Astrocyte of the cerebellum (primary cell): Measurements from ENCODE around the gene MAGEA4.
A peak's percentile ranks its signal among the peaks of the same experiment; 100 is the strongest.
"Not testable (repeated sequence)": the region's sequence is repeated elsewhere in the genome, so short reads cannot be mapped to it uniquely, and the experiment has no call there.

Source experiments
- DNase-seq: peaks from one replicate; pipeline ENCODE4 v3.0.0-alpha.2; 2011; ENCODE audit warnings: low read depth
- H3K4me3 ChIP-seq: 2 replicates; pipeline ENCODE4 v1.5.1; 2011; ENCODE audit warnings: mild to moderate bottlenecking, low read depth, low read length, moderate library complexity
- in situ Hi-C: cut with HindIII; loops from 2 replicates; pipeline ENCODE4 v1.10.0; 2017; ENCODE audit warnings: low sequenced_read_pairs
- TF ChIP-seq, protein P1 (sequence below): IDR thresholded peaks from 2 replicates; pipeline ENCODE4 v1.5.1; 2012; ENCODE audit warnings: low read length, low read depth, moderate library complexity, mild to moderate bottlenecking; ENCODE audit errors: missing control alignments

Gene MAGEA4

DNA sequence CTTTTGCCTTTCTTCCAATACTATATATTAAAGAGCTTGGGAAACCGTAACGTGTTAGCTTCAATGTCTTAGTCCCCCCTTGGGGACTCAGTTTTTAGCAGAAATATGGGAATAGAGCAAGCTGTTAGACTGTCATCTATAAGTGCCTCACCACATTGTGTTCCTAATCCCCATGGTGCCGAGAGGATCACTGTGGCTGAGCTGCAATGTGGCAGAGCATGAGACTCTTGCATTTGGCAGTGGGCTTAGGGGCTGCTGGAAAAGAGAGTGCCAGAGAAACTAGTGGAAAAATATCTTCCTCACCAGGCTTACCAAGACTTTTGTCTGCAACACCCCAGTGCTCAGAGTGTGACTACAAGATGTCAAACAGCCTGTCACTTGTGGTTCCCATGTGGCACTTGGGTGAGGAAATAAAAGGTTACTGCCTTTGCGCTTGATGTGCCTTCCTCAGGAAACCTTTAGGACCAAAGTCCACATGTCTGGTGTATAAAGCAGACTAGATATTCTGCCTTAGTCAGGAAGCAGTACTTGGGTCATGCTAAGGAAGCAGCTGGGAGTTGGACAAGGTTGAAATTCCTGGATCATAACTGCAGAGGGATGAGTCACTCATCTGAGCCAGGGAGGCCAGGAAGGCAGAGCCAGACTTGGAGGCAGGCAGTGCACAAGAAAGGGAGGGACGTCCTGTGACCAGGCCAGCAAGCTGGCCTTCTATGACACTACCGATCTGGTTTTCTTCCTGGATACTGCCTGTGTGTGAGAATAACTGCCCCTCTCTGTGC, 9.7 kb upstream of the MAGEA4 start:
- DNase-seq = peak; percentile 62
- in situ Hi-C loops = no loop called here
- TF ChIP-seq, protein P1, sequence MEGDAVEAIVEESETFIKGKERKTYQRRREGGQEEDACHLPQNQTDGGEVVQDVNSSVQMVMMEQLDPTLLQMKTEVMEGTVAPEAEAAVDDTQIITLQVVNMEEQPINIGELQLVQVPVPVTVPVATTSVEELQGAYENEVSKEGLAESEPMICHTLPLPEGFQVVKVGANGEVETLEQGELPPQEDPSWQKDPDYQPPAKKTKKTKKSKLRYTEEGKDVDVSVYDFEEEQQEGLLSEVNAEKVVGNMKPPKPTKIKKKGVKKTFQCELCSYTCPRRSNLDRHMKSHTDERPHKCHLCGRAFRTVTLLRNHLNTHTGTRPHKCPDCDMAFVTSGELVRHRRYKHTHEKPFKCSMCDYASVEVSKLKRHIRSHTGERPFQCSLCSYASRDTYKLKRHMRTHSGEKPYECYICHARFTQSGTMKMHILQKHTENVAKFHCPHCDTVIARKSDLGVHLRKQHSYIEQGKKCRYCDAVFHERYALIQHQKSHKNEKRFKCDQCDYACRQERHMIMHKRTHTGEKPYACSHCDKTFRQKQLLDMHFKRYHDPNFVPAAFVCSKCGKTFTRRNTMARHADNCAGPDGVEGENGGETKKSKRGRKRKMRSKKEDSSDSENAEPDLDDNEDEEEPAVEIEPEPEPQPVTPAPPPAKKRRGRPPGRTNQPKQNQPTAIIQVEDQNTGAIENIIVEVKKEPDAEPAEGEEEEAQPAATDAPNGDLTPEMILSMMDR = no peak
- no peak overlapping the region for H3K4me3 ChIP-seq

DNA sequence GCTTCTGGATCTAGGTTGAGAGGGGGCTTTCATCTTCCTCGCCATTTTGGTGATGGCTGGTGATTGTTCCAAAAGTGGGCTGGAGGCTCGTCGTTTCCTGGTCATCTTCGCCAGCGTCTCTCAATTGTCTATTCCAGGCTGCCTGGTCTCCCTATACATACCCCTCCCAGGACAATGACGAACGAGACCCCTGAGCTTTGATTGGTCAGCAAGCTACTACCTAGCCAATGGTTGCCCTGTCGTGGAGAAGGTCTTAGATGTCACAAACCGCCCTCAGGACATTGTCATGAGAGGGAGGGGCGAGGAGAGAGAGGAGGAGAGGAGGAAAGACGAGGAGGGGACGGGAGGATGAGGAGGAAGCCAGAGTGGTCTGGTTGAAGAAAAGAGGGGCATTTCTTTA, 7.7 kb upstream of the MAGEA4 start:
- in situ Hi-C loops = no loop called here
- TF ChIP-seq, protein P1 = no peak
- H3K4me3 ChIP-seq = no peak overlapping the region
- no peak for DNase-seq

DNA sequence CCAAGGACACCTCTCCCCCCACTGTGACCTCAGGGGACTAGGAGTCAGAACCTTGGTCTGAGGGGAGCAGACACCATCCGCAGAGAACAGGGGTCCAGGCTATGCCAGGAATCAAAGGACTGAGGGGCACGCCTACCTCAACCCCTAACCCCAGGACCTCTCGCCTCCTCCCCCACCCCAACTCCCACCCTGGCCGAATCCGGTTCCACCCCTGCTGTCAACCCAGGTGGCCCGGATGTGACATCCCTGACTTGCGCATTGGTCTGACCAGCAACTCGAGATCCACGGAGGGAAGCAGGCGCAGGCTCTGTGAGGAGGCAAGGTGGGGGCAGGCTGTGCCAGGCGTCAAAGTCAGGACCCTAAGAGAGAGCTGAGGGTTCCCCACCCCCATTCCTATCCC, 468 bp upstream of the MAGEA4 start:
- in situ Hi-C loops = no loop called here
- TF ChIP-seq, protein P1 = no peak
- DNase-seq = no peak
- H3K4me3 ChIP-seq = no peak overlapping the region

DNA sequence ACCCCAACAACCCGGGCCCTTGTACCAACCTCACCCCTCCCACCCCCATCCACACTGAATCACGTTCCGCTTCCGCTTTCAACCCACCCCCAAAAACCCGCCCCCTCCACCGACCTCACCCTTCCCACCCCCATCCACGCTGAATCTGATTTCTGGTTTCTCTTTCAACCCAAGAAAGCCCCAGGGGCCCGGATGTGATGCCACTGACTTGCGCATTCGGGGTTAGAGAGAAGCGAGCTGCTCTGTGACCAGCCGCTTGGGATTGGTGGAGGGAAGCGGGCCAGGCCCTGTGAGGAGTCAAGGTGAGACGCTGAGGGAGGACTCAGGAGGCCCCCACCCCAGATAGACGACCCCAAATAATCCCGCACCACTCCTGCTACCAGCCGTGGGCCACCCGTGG, 6.0 kb downstream of the MAGEA4 start:
- DNase-seq, in situ Hi-C loops, H3K4me3 ChIP-seq: not testable (repeated sequence)

DNA sequence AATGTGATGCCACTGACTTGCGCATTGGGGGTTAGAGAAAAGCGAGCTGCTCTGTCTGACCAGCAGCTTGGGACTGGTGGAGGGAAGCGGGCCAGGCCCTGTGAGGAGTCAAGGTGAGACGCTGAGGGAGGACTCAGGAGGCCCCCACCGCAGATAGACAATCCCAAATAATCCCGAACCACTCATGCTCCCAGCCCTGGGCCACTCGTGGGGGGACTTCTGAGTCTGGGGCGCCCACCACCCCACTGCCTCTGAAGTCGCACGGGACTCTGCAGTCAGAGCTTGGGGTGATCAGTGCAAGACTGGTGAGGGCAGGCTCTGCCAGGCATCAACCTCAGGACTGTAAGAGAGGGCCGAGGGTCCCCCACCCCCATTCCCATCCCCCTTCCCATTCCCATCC, 6.9 kb downstream of the MAGEA4 start:
- in situ Hi-C loops = no loop called here
- no peak overlapping the region for H3K4me3 ChIP-seq
- TF ChIP-seq, protein P1 = no peak
- DNase-seq = no peak

DNA sequence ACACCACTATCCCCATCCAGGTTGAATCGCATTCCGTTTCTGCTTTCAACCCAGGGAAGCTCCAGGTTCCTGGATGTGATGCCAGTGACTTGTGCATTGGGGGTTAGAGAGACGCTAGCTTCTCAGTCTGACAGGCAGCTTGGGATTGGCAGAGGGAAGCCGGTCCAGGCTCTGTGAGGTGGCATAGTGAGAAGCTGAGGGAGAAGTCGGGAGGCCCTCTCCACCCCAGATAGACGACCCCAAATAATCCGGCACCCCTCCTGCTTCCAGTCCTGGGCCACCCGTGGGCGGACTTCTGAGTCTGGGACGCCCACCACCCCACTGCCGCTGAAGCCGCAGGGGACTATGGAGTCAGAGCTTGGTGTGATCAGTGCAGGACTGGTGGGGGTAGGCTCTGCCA, 7.4 kb downstream of the MAGEA4 start:
- in situ Hi-C loops = no loop called here
- TF ChIP-seq, protein P1 = no peak
- H3K4me3 ChIP-seq = no peak overlapping the region
- no peak for DNase-seq

DNA sequence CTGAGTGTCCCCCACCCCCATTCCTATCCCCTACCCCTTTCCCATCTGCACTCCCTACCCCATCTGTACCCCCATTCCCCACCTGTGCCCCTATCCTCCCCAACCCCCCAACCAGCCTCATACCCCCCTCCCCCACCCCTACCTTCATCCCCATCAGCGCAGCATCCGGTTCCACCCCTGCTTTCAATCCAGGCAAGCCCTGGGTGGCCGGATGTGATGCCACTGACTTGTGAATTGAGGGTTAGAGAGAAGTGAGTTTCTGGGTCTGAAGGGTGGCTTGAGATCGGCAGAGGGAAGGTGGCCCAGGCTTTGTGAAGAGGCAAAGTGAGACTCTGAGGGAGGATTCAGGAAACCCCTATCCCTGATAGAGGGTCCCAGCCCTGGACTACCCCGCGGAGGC, 7.8 kb downstream of the MAGEA4 start:
- H3K4me3 ChIP-seq = no peak overlapping the region
- in situ Hi-C loops = no loop called here
- TF ChIP-seq, protein P1 = no peak
- DNase-seq = no peak
